GM12891 (cell line): Measurements from ENCODE around the gene AP2A2.

ENCODE experiments used
- PAX5 ChIP-seq: IDR thresholded peaks from 2 replicates; pipeline ENCODE4 v1.6.1; 2011; ENCODE audit warnings: low read length, moderate library complexity, mild to moderate bottlenecking; ENCODE audit not compliant: insufficient read depth, severe bottlenecking
- POLR2A ChIP-seq: IDR thresholded peaks from 2 replicates; pipeline ENCODE4 v1.6.1; 2011; ENCODE audit warnings: low read depth, low read length, control low read depth
- POLR2AphosphoS5 ChIP-seq: IDR thresholded peaks from 2 replicates; pipeline ENCODE4 v1.6.1; 2011; ENCODE audit warnings: low read depth, low read length, control low read depth
- POU2F2 ChIP-seq: IDR thresholded peaks from 2 replicates; pipeline ENCODE4 v1.6.1; 2011; ENCODE audit warnings: low read depth, mild to moderate bottlenecking, control low read depth, low read length, moderate library complexity
- SPI1 ChIP-seq: IDR thresholded peaks from 2 replicates; pipeline ENCODE4 v1.6.1; 2011; ENCODE audit warnings: low read depth, low read length, control low read depth
- TAF1 ChIP-seq: IDR thresholded peaks from 2 replicates; pipeline ENCODE4 v1.6.1; 2011; ENCODE audit warnings: low read depth, low read length, control low read depth

DNA sequence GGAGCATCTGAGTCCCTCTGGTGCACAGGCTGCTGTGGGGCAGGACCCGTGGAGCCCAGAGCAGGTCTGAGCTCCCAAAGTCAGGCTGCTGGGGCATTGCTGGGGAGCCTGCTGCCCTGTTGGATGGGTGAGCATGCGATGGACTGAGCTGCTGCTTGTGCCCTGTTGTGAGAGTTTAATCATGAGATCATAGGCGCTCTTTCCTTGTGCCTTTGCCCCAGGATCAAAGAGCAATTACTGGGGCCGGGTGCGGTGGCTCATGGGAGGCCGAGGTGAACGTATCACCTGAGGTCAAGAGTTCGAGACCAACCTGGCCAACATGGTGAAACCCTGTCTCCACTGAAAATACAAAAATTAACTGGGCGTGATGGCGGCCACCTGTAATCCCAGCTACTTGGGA, 73.3 kb downstream of the AP2A2 start:
- TF ChIP-seq POLR2A (no peak), POLR2AphosphoS5 (no peak), TAF1 (no peak), SPI1 (no peak), PAX5 (no peak), POU2F2 (no peak)
